GM12878 (cell line): ENCODE measurements around the gene IQCF6. TPM values are rescaled to one million over a fixed set of nuclear protein-coding genes. Genes with fewer than 3 reads are reported as not detected.

ENCODE experiments used
- ATAC-seq: fragments of 200-7000 bp; cut with Tn5 transposase; 3 replicates; pipeline ENCODE4 v1.9.1; 2020; ENCODE audit warnings: mild to moderate bottlenecking, moderate library complexity
- BruUV-seq: library from RNA; stranded (reverse); fragments of 400-500 nt; replicated peaks from 2 replicates; lab custom pipeline; 2021; lab: Mats Ljungman, UMichigan
- CTCF ChIA-PET: fragments of 300-600 bp; sonication (Branson Sonifier 250); formaldehyde crosslinking; extraction: SDS; loops from one replicate; lab custom pipeline; 2021; ENCODE audit warnings: inconsistent platforms; lab: Yijun Ruan, JAX
- POLR2A ChIA-PET: fragments of 350-600 bp; formaldehyde crosslinking; extraction: SDS; loops from one replicate; lab custom pipeline; 2021; ENCODE audit warnings: inconsistent platforms; lab: Charles Lee
- RAD21 ChIA-PET: fragments of 300-600 bp; sonication (Branson Sonifier 250); formaldehyde crosslinking; loops from one replicate; lab custom pipeline; 2023; ENCODE audit warnings: antibody characterized with exemption; ENCODE audit not compliant: unreplicated experiment; lab: Charles Lee
- SMC1A ChIA-PET: fragments of 300-600 bp; sonication (Branson Sonifier 250); formaldehyde crosslinking; loops from one replicate; lab custom pipeline; 2023; ENCODE audit not compliant: unreplicated experiment, uncharacterized antibody; lab: Charles Lee
- DNase-seq: peaks from one replicate; pipeline ENCODE4 v3.0.0-alpha.2; 2011; ENCODE audit warnings: low read depth, low spot score
- FAIRE-seq: peaks from 3 replicates; lab custom pipeline; 2011; peaks lifted over from hg19 to GRCh38; lab: Jason Lieb, UNC
- H2AFZ ChIP-seq: 2 replicates; pipeline ENCODE4 v1.6.0; 2011; ENCODE audit warnings: low read depth, low read length, control low read depth; ENCODE audit not compliant: control insufficient read depth
- H3K27ac ChIP-seq: 2 replicates; pipeline ENCODE4 v1.5.1; 2011; ENCODE audit warnings: control low read depth; ENCODE audit not compliant: control insufficient read depth, insufficient read depth
- H3K27me3 ChIP-seq, 2 experiments: replicated peaks in 1 of 2; 2 replicates each; pipeline versions ENCODE4 v1.6.0 to v1.6.1; 2011; ENCODE audit warnings: low read length in 1 of 2; ENCODE audit not compliant: control insufficient read depth in 2 of 2, insufficient read depth in 2 of 2
- H3K36me3 ChIP-seq, 2 experiments: 2 replicates each; pipeline ENCODE4 v1.5.1; 2011; ENCODE audit warnings: low read length in 1 of 2; ENCODE audit not compliant: control insufficient read depth in 2 of 2, insufficient read depth in 2 of 2
- H3K4me1 ChIP-seq: 2 replicates; pipeline ENCODE4 v1.6.1; 2011; ENCODE audit warnings: mild to moderate bottlenecking, low read length, moderate library complexity, mixed read lengths; ENCODE audit not compliant: control insufficient read depth, insufficient read depth
- H3K4me2 ChIP-seq: 2 replicates; pipeline ENCODE4 v1.6.0; 2011; ENCODE audit warnings: control low read depth; ENCODE audit not compliant: control insufficient read depth, insufficient read depth
- H3K4me3 ChIP-seq: fragments of 200-600 bp; sonication (generic); 2 replicates; pipeline ENCODE4 v1.5.1; 2016
- H3K79me2 ChIP-seq: 2 replicates; pipeline ENCODE4 v1.6.0; 2011; ENCODE audit warnings: low read length; ENCODE audit not compliant: control insufficient read depth, insufficient read depth
- H3K9ac ChIP-seq: 2 replicates; pipeline ENCODE4 v1.8.0; 2011; ENCODE audit warnings: low read length, control low read depth, mixed read lengths; ENCODE audit not compliant: control insufficient read depth, insufficient read depth
- H3K9me3 ChIP-seq: replicated peaks from 3 replicates; pipeline ENCODE4 v1.5.1; 2011; ENCODE audit warnings: mild to moderate bottlenecking, low read length; ENCODE audit not compliant: control insufficient read depth, insufficient read depth
- H4K20me1 ChIP-seq: 2 replicates; pipeline ENCODE4 v1.6.0; 2011; ENCODE audit not compliant: control insufficient read depth, insufficient read depth
- BHLHE40 ChIP-seq, 2 experiments: fragments of 450-650 bp in 1 of 2; IDR thresholded peaks; 2 replicates each; pipeline ENCODE4 v1.6.1; 2011 to 2017; ENCODE audit warnings: low read depth in 2 of 2, borderline replicate concordance in 1 of 2, improper control_type of control experiment in 1 of 2, low read length in 1 of 2, mild to moderate bottlenecking in 1 of 2
- DPF2 ChIP-seq: fragments of 450-650 bp; IDR thresholded peaks from 2 replicates; pipeline ENCODE4 v1.6.1; 2017; ENCODE audit warnings: mild to moderate bottlenecking
- HCFC1 ChIP-seq: fragments of 150-350 bp; IDR thresholded peaks from 2 replicates; pipeline ENCODE4 v1.6.1; 2014; ENCODE audit warnings: low read length
- HDGF ChIP-seq: fragments of 450-650 bp; IDR thresholded peaks from 2 replicates; pipeline ENCODE4 v1.6.1; 2016; ENCODE audit warnings: antibody characterized with exemption
- JUND ChIP-seq: IDR thresholded peaks from 2 replicates; pipeline ENCODE4 v1.6.1; 2012; ENCODE audit warnings: low read depth, mild to moderate bottlenecking, low read length, improper control_type of control experiment, moderate library complexity
- KAT2A ChIP-seq: conservative IDR thresholded peaks from 2 replicates; pipeline ENCODE4 v1.6.1; 2011; ENCODE audit warnings: low read depth, low read length; ENCODE audit not compliant: control insufficient read depth
- NBN ChIP-seq: fragments of 450-650 bp; IDR thresholded peaks from 2 replicates; pipeline ENCODE4 v1.6.1; 2016
- NFIC ChIP-seq: IDR thresholded peaks from 2 replicates; pipeline ENCODE4 v1.6.1; 2012; ENCODE audit warnings: low read depth, mild to moderate bottlenecking, inconsistent platforms, low read length, moderate library complexity
- POLR2A ChIP-seq: IDR thresholded peaks from 2 replicates; pipeline ENCODE4 v1.6.1; 2011; ENCODE audit warnings: low read depth, mild to moderate bottlenecking, low read length
- YBX1 ChIP-seq: fragments of 450-650 bp; IDR thresholded peaks from 2 replicates; pipeline ENCODE4 v1.6.1; 2016; ENCODE audit warnings: antibody characterized with exemption
- ZNF217 ChIP-seq: fragments of 450-650 bp; IDR thresholded peaks from 2 replicates; pipeline ENCODE4 v1.6.1; 2017; ENCODE audit warnings: antibody characterized with exemption, mild to moderate bottlenecking
- ZNF274 ChIP-seq: IDR thresholded peaks from one replicate; pipeline ENCODE4 v1.8.0; 2011; ENCODE audit not compliant: insufficient read length, insufficient read depth
- ZNF622 ChIP-seq: fragments of 450-650 bp; IDR thresholded peaks from 2 replicates; pipeline ENCODE4 v1.6.1; 2017; ENCODE audit warnings: mild to moderate bottlenecking, inconsistent platforms
- ZZZ3 ChIP-seq: IDR thresholded peaks from 2 replicates; pipeline ENCODE4 v1.6.1; 2011; ENCODE audit warnings: low read depth; ENCODE audit not compliant: control insufficient read depth, insufficient read length
- WGBS: methylation state at CpG from one replicate; pipeline ENCODE4 v1.1.6; 2016; ENCODE audit warnings: low lambda C conversion rate; ENCODE audit not compliant: insufficient replicate concordance, insufficient coverage; ENCODE audit errors: missing lambda C conversion rate; 5-methylcytosine and 5-hydroxymethylcytosine counted together
- in situ Hi-C: fragments of 300-500 bp; cut with MboI; formaldehyde crosslinking; loops from 9 replicates; pipeline ENCODE4 v1.14.3; 2018; ENCODE audit warnings: mixed read lengths
- intact Hi-C: fragments of 100-400 bp; cut with micrococcal nuclease; formaldehyde crosslinking; loops from one replicate; pipeline ENCODE4 v1.14.2; 2022; ENCODE audit not compliant: unreplicated experiment
- polyA plus RNA-seq, 11 experiments: library from polyadenylated mRNA; depleted of rRNA in 4 of 11; unstranded in 6 of 11; stranded (reverse) in 5 of 11; fragments of >200 nt; fragmentation: Nextera tagmentation in 4 of 11; fragmentation: Illumina TruSeq in 1 of 11; extraction: Ambion mirVana in 4 of 11; extraction: Trizol in 1 of 11; gene quantifications; 1 replicate in 1 of 11; 2 replicates in 10 of 11; pipeline versions ENCODE4 v1.2.1 to v1.2.3, GENCODE V29; 2011 to 2016; ENCODE audit warnings: inconsistent platforms in 2 of 11, missing spikeins in 2 of 11, low read depth in 1 of 11
- total RNA-seq, 4 experiments: library from RNA; depleted of rRNA in 3 of 4; stranded (reverse); fragments of >200 nt in 3 of 4; fragmentation: Illumina TruSeq in 1 of 4; extraction: Trizol in 1 of 4; gene quantifications; 2 replicates each; pipeline versions ENCODE4 v1.2.1 to v1.2.3, GENCODE V29; 2013 to 2021

Gene IQCF6
- total and polyA plus RNA-seq, 10 of the 15 experiments (the other 5 are each of a cell fraction or from before 2014, with no cell fraction given): not detected

DNA sequence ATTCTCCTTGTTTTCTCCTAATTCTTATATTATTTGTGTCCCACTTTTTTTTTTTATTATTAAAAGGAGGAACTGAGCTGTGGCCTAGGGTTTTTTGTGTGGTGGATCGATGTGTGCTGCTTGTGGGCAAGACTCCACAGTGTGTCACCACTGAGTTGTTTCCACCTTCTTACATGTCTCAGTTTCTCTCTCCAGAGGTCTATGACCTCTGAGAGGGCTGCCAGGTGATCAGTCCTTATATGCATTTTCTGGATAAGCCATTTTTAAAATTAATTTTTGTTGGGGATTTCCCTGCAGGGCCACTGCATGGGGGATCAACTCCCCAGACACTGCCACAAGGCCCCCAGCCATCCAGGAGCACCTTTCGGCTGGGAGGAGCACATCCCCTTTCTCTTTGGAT is 27.8 kb downstream of the IQCF6 start:
- no peak for DNase-seq
- Histone ChIP-seq H4K20me1 (no peaks in the 10 kb centered on the region), H3K9ac (no peak overlapping the region), H3K9me3 (no peaks in the 10 kb centered on the region), H2AFZ (no peak overlapping the region), H3K4me2 (no peak overlapping the region), H3K36me3 (no peaks in the 10 kb centered on the region), H3K4me1 (no peaks in the 10 kb centered on the region), H3K27ac (no peak overlapping the region), H3K79me2 (no peaks in the 10 kb centered on the region), H3K4me3 (no peak overlapping the region), H3K27me3 (no peaks in the 10 kb centered on the region)
- peak; percentile 68 for ATAC-seq
- in situ Hi-C loops (no loop called here), intact Hi-C loops (no loop called here)
- no TSS peak for BruUV-seq
- RAD21 ChIA-PET: no interaction called here
- CTCF ChIA-PET: interaction anchor here (1.7 kb wide), 1 partner anchor 48 kb away, joined by 4 read pairs; no protein-coding TSS in a partner anchor
- TF ChIP-seq POLR2A: no peak
- POLR2A ChIA-PET: interaction anchor here (0.5 kb wide), 1 partner anchor 21 kb away, joined by 6 read pairs; no protein-coding TSS in a partner anchor
- FAIRE-seq: no peak
- 42% methylated on average over 2 of the region's 2 CpGs for WGBS
- SMC1A ChIA-PET: interaction anchor here (1.6 kb wide), 1 partner anchor 15 kb away, joined by 4 read pairs; no protein-coding TSS in a partner anchor

DNA sequence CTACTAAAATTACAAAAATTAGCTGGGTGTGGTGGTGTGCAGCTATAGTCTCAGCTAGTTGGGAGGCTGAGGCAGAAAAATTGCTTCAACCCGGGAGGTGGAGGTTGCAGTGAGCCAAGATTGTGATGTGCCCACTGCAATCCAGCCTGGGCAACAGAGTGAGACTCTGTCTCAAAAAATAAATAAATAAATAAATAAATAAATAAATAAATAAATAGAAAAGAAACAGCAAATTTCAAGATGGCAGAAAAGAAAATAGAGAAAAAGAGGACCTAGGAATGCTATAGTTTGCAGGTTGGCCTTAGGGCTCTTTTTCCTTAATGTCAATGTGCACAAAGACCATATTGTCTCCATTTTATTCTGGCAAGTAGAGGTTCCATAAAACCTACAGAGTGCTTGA is 28.2 kb downstream of the IQCF6 start:
- DNase-seq: no peak
- Histone ChIP-seq H3K4me3 (no peak overlapping the region), H3K27ac (no peak overlapping the region), H2AFZ (no peak overlapping the region), H3K27me3 (no peaks in the 10 kb centered on the region), H3K36me3 (no peaks in the 10 kb centered on the region), H3K4me2 (no peak overlapping the region), H3K9me3 (no peaks in the 10 kb centered on the region), H4K20me1 (no peaks in the 10 kb centered on the region), H3K79me2 (no peaks in the 10 kb centered on the region), H3K9ac (no peak overlapping the region), H3K4me1 (no peaks in the 10 kb centered on the region)
- TF ChIP-seq BHLHE40 (IDR thresholded peaks at IDR 0.05; ENCODE audit: borderline replicate concordance in 1 of 2, low read depth in 2 of 2, low read length in 1 of 2) (no peak), ZNF622 (no peak), ZNF217 (no peak), HCFC1 (no peak), HDGF (no peak), DPF2 (no peak), ZNF274 (no peak), KAT2A (no peak), JUND (no peak), NBN (no peak), YBX1 (no peak), NFIC (no peak), ZZZ3 (no peak)
- ATAC-seq: no peak
- no TSS peak for BruUV-seq
- RAD21 ChIA-PET: no interaction called here
- POLR2A ChIA-PET: interaction anchor here (0.5 kb wide), 1 partner anchor 21 kb away, joined by 6 read pairs; no protein-coding TSS in a partner anchor
- CTCF ChIA-PET: interaction anchor here (1.7 kb wide), 1 partner anchor 49 kb away, joined by 4 read pairs; no protein-coding TSS in a partner anchor
- WGBS: 100% methylated on average over 1 of the region's 1 CpG
- no peak for FAIRE-seq
- intact Hi-C loops: no loop called here
- in situ Hi-C loops: no loop called here
- SMC1A ChIA-PET: interaction anchor here (0.7 to 0.9 kb wide), 3 partner anchors 9 to 1539 kb away, joined by 3 to 4 read pairs (median 4); no protein-coding TSS in a partner anchor
